HFFc6 (cell line): Measurements from ENCODE around the gene PPM1M. TPM values are rescaled to one million over a fixed set of nuclear protein-coding genes. Genes with fewer than 3 reads are reported as not detected.

Experiments
- DNase-seq: peaks from one replicate; pipeline ENCODE4 v3.0.0-alpha.2; 2018
- H3K27ac Mint-ChIP-seq: 2 replicates; pipeline ENCODE4 v1.8.0; 2020; ENCODE audit warnings: mild to moderate bottlenecking, mixed read lengths
- H3K27me3 Mint-ChIP-seq: 2 replicates; pipeline ENCODE4 v1.8.0; 2021; ENCODE audit warnings: mild to moderate bottlenecking, moderate library complexity, mixed read lengths; ENCODE audit not compliant: insufficient read depth
- H3K36me3 Mint-ChIP-seq: 2 replicates; pipeline ENCODE4 v1.8.0; 2021; ENCODE audit warnings: low read depth, mixed read lengths
- H3K4me1 Mint-ChIP-seq: 2 replicates; pipeline ENCODE4 v1.8.0; 2020; ENCODE audit warnings: low read depth, mixed read lengths
- H3K4me3 Mint-ChIP-seq: 2 replicates; pipeline ENCODE4 v1.8.0; 2020; ENCODE audit warnings: mild to moderate bottlenecking, moderate library complexity, mixed read lengths
- H3K9me3 Mint-ChIP-seq: 2 replicates; pipeline ENCODE4 v1.8.0; 2020; ENCODE audit warnings: mild to moderate bottlenecking, mixed read lengths
- total RNA-seq, 6 experiments: library from RNA; stranded (reverse); fragmentation: NEBNext Ultra II Directional; extraction: Animal tissue kit (Norgen Biotek cat#: 25700); gene quantifications; 2 replicates in 1 of 6; 3 replicates in 5 of 6; pipeline ENCODE4 v1.2.3, GENCODE V29; 2021
- TF ChIP-seq, protein P1 (sequence below): fragments of 200-600 bp; sonication (generic); IDR thresholded peaks from 2 replicates; pipeline ENCODE4 v1.5.0; 2021; ENCODE audit warnings: antibody characterized with exemption, mild to moderate bottlenecking

PPM1M gene
- total RNA-seq, 6 experiments from 2014 or later = 20.8 to 23.4 (median 20.9) TPM

DNA sequence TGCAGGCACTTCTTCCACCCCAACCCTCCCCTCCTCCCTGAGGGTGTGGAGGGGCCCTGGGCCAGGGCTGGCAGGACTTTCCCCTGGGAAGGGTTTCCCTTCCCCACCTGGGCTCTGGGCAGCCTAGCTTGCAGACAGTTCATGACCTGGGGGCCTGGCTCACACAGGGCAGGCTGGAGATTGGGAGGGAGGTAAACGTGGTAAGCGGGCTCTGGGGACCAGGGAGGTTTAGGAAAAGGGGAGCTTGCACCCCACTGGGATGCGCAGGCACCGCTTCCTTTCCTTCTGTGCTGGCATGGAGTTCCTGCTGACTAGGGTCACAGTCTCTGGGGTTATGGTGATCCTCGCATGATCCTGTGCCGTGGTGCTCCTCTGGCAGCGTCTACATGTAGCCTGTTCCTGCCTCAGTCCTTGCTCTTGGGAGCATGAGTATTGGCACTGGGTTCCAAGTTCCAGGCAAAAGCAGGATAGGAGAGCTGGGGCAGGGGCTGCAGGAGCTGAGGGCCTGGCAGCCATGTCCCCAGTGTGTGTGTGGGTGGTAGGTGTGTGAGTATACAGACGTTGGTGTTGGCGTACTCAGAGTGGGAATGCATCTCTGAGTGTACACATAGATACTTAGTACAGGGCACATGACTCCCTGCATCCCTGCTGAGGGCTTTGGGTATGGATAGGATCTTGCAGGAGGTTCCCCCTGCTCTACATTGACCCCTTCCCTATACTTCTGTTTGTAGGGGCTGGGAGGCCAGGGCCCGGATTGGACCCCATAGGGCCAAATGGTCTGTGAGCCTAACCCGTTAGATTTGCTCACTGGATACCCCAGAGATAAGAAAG is 49.0 kb downstream of the PPM1M start:
- Mint-ChIP-seq H3K4me3 (no peak overlapping the region), H3K4me1 (peaks cover 7% of the 10 kb centered on the region), H3K27ac (no peak overlapping the region), H3K9me3 (no peaks in the 10 kb centered on the region), H3K27me3 (peaks cover 1% of the 10 kb centered on the region; the same call in 1 of the 2 replicates), H3K36me3 (no peaks in the 10 kb centered on the region)
- TF ChIP-seq, protein P1, sequence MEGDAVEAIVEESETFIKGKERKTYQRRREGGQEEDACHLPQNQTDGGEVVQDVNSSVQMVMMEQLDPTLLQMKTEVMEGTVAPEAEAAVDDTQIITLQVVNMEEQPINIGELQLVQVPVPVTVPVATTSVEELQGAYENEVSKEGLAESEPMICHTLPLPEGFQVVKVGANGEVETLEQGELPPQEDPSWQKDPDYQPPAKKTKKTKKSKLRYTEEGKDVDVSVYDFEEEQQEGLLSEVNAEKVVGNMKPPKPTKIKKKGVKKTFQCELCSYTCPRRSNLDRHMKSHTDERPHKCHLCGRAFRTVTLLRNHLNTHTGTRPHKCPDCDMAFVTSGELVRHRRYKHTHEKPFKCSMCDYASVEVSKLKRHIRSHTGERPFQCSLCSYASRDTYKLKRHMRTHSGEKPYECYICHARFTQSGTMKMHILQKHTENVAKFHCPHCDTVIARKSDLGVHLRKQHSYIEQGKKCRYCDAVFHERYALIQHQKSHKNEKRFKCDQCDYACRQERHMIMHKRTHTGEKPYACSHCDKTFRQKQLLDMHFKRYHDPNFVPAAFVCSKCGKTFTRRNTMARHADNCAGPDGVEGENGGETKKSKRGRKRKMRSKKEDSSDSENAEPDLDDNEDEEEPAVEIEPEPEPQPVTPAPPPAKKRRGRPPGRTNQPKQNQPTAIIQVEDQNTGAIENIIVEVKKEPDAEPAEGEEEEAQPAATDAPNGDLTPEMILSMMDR = no peak
- no peak for DNase-seq

DNA sequence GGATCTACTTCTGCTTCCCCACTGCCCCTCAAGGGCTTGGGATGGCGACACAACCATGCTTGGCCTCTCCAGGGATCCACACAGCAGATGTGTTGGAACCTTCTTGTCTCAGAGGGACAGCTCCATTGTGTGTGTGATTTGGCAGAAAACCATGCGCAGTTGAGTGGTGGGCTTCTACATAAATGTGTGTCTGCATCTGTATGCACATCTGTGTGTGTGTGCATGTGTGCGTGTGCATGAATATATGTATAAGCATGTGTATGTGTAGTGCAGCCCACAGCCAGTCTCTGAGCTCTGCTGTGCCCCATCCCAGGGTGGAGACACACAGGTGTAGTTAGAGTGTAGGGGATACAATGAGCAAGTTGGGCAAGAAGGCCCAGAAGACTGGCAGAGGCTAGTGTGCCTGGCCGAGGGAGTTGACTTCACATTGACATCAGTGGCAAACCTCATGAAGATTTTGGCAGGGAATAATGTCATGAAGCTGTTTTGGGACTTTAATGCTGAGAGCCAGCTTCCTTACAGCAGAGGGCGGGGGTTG is 50.2 kb downstream of the PPM1M start:
- TF ChIP-seq, protein P1 = no peak
- Mint-ChIP-seq H3K27me3 (peaks cover 1% of the 10 kb centered on the region; the same call in 1 of the 2 replicates), H3K27ac (no peak overlapping the region), H3K9me3 (no peaks in the 10 kb centered on the region), H3K4me1 (peaks cover 16% of the 10 kb centered on the region), H3K36me3 (no peaks in the 10 kb centered on the region), H3K4me3 (no peak overlapping the region)
- no peak for DNase-seq

DNA sequence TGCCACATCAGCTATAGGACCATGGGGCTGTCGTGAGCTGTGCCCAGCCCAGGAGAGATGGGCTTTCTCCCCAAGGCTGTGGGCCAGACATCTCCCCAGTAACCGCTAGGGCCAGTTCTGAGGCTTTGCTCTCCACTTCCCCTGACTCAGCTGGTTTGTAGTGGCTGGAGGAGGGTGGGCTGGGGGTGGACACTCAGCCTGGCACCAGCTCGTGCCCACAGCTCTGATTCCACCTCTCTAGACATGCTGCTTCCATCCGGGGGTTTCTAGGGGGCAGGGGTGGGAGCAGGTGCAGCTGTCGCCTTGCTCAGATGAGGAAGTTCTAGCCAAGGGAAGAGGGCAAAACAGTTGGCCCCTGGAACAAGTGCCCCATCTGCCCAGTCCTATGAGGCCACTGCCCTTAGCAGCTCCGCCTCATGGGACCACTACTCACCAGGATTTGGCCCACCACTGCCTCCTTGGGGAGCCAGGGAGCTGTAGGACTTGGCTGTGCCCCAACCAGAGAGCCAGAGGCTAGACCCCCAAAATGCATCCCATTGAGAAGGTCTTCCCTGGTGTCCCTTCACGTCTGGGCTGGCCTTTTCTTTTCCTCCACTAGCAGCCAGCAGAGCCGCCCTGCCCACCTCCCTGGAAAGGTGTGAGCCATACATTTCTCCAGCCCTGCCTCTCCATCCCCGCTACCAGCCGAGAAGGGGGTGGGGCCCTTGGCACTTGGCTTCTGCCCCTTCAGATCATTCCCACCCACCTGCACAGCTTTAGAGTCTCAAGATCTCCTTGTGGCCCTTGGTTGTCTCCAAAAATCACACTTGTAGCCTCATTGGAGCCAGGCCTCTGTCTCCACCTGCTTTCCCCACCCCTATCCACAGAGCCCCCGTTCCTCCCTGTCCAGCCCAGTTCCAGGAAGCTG is 51.9 kb downstream of the PPM1M start:
- H3K27me3 Mint-ChIP-seq = no peaks in the 10 kb centered on the region; the same call in 1 of the 2 replicates
- peaks cover 20% of the 10 kb centered on the region for H3K4me1 Mint-ChIP-seq
- TF ChIP-seq, protein P1 = no peak
- H3K36me3 Mint-ChIP-seq = no peaks in the 10 kb centered on the region
- no peak overlapping the region for H3K27ac Mint-ChIP-seq
- H3K9me3 Mint-ChIP-seq = no peaks in the 10 kb centered on the region
- no peak overlapping the region for H3K4me3 Mint-ChIP-seq
- DNase-seq = no peak

DNA sequence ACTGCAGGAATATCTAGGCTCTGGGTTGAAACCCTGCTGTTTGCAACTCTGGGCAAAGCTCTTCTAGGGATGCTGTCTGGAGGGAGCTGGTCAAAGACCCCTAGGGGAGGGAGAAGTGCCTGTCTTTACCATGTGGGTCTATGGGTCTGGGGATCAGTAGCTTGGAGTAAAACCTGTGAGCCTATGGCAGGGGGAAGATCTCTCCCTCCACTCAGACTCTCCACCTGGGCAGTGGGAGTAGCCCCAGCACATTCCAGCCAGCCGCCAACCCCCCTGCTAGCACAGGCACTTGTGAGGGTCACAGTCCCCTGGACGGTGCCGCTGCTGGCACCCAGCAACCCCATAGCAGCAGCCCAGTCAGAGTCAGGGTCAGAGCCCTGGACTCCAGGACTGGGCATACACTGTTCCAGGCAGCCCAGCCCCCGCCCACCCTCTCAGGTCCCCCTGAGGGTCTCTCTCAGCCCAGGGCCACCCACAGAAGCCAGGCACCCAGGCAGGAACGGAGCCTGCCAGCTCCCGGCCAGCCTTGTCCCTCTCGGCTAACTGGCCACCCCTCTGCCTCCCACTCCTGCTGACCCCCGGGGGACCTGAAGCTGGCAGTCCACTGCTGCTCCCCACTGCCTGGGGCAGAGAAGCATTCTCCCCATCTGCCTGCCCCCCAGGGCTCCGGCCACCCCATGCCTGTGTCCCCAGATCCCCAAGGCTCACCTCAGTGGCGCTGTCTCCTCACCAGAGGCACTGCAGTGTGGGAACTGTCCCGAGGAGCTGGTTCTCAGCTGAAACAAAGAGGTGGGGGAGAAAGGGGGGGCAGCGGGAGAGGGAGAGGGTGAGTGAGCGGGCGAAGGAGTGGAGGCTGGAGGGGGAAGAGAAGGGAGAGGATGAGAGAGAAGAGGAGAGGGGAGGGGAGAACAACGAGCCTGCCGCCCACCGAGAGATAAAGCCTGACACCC is 52.9 kb downstream of the PPM1M start:
- Mint-ChIP-seq H3K36me3 (no peaks in the 10 kb centered on the region), H3K4me3 (no peak overlapping the region), H3K9me3 (no peaks in the 10 kb centered on the region), H3K4me1 (peaks cover 20% of the 10 kb centered on the region), H3K27me3 (no peaks in the 10 kb centered on the region; the same call in 1 of the 2 replicates), H3K27ac (no peak overlapping the region)
- TF ChIP-seq, protein P1 = no peak
- DNase-seq = no peak
